ENCODE data around the gene ANKRD44. TPM values are rescaled to one million over a fixed set of nuclear protein-coding genes. Genes with fewer than 3 reads are reported as not detected.

The ANKRD44 gene
- total RNA-seq, 1 experiment from 2014 or later: 7.8 TPM

GRCh38 chr2:197270601-197271000, 40.0 kb downstream of the ANKRD44 start:
- no peaks in the 10 kb centered on the region for H3K9me3 ChIP-seq (ENCODE audit: control insufficient read depth, insufficient read depth, low read depth, low read length)
- ChIA-PET POLR2A (no interaction called here), CTCF (no interaction called here)
- TF ChIP-seq TCF7L2 (IDR thresholded peaks at IDR 0.05; ENCODE audit: low read depth, low read length) (no peak), POLR2AphosphoS5 (IDR thresholded peaks at IDR 0.05; ENCODE audit: low read depth, low read length) (no peak), SIN3A (IDR thresholded peaks at IDR 0.05; ENCODE audit: borderline replicate concordance, insufficient read depth, low read depth, low read length) (no peak)
- TF ChIP-seq, protein P1, sequence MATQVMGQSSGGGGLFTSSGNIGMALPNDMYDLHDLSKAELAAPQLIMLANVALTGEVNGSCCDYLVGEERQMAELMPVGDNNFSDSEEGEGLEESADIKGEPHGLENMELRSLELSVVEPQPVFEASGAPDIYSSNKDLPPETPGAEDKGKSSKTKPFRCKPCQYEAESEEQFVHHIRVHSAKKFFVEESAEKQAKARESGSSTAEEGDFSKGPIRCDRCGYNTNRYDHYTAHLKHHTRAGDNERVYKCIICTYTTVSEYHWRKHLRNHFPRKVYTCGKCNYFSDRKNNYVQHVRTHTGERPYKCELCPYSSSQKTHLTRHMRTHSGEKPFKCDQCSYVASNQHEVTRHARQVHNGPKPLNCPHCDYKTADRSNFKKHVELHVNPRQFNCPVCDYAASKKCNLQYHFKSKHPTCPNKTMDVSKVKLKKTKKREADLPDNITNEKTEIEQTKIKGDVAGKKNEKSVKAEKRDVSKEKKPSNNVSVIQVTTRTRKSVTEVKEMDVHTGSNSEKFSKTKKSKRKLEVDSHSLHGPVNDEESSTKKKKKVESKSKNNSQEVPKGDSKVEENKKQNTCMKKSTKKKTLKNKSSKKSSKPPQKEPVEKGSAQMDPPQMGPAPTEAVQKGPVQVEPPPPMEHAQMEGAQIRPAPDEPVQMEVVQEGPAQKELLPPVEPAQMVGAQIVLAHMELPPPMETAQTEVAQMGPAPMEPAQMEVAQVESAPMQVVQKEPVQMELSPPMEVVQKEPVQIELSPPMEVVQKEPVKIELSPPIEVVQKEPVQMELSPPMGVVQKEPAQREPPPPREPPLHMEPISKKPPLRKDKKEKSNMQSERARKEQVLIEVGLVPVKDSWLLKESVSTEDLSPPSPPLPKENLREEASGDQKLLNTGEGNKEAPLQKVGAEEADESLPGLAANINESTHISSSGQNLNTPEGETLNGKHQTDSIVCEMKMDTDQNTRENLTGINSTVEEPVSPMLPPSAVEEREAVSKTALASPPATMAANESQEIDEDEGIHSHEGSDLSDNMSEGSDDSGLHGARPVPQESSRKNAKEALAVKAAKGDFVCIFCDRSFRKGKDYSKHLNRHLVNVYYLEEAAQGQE (IDR thresholded peaks at IDR 0.05; ENCODE audit: insufficient read depth in 1 of 2, low read depth in 2 of 2, low read length in 1 of 2): no peak
- TF ChIP-seq, protein P2, sequence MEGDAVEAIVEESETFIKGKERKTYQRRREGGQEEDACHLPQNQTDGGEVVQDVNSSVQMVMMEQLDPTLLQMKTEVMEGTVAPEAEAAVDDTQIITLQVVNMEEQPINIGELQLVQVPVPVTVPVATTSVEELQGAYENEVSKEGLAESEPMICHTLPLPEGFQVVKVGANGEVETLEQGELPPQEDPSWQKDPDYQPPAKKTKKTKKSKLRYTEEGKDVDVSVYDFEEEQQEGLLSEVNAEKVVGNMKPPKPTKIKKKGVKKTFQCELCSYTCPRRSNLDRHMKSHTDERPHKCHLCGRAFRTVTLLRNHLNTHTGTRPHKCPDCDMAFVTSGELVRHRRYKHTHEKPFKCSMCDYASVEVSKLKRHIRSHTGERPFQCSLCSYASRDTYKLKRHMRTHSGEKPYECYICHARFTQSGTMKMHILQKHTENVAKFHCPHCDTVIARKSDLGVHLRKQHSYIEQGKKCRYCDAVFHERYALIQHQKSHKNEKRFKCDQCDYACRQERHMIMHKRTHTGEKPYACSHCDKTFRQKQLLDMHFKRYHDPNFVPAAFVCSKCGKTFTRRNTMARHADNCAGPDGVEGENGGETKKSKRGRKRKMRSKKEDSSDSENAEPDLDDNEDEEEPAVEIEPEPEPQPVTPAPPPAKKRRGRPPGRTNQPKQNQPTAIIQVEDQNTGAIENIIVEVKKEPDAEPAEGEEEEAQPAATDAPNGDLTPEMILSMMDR (IDR thresholded peaks at IDR 0.05): no peak
- BruUV-seq (replicated peaks): no TSS peak
- intact Hi-C loops (cut with micrococcal nuclease; ENCODE audit: unreplicated experiment) (no loop called here), in situ Hi-C loops (cut with HindIII; ENCODE audit: low pct_unique_long_range_greater_than_20kb, low sequenced_read_pairs) (no loop called here)
- no peak for ATAC-seq
- H3K27me3 ChIP-seq (ENCODE audit: control insufficient read depth, insufficient read depth, low read length): no peaks in the 10 kb centered on the region
- H3K27ac ChIP-seq (ENCODE audit: low read length): no peak overlapping the region
- DNase-seq (ENCODE audit: low read depth, low spot score): no peak
- H3K4me1 ChIP-seq (ENCODE audit: control insufficient read depth, insufficient read depth, low read length): no peaks in the 10 kb centered on the region; the same call in 1 of the 2 replicates
- no peak overlapping the region for H3K4me3 ChIP-seq (ENCODE audit: low read depth in 2 of 2, low read length in 2 of 2)
- no peaks in the 10 kb centered on the region for H3K36me3 ChIP-seq (ENCODE audit: control insufficient read depth, insufficient read depth, low read length)

DNA sequence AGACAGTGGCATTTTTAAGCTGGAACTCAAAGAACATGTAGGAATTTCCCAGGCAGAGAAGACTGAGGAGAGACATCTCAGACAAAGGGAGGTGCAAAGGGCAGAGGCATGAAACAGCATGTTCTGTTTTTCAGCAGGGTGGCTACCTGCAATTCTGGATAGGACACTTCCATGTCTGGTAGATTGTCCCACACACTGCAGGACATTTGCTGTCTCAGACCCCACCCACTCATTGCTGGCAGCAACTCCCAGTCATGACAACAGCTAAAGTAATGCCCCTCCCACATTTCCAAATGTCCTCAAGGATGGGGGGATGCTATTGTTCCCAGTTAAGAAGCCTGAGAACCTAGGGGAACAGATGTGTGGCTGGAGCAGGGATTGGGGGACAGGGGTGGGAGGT, 40.8 kb downstream of the ANKRD44 start:
- ChIA-PET CTCF (no interaction called here), POLR2A (no interaction called here)
- H3K27me3 ChIP-seq (ENCODE audit: control insufficient read depth, insufficient read depth, low read length): no peaks in the 10 kb centered on the region
- H3K4me1 ChIP-seq (ENCODE audit: control insufficient read depth, insufficient read depth, low read length): no peaks in the 10 kb centered on the region; the same call in 1 of the 2 replicates
- TF ChIP-seq, protein P1 (IDR thresholded peaks at IDR 0.05; ENCODE audit: insufficient read depth in 1 of 2, low read depth in 2 of 2, low read length in 1 of 2): no peak
- TF ChIP-seq TCF7L2 (IDR thresholded peaks at IDR 0.05; ENCODE audit: low read depth, low read length) (no peak), SIN3A (IDR thresholded peaks at IDR 0.05; ENCODE audit: borderline replicate concordance, insufficient read depth, low read depth, low read length) (no peak), POLR2AphosphoS5 (IDR thresholded peaks at IDR 0.05; ENCODE audit: low read depth, low read length) (no peak)
- TF ChIP-seq, protein P2 (IDR thresholded peaks at IDR 0.05): no peak
- intact Hi-C loops (cut with micrococcal nuclease; ENCODE audit: unreplicated experiment) (no loop called here), in situ Hi-C loops (cut with HindIII; ENCODE audit: low pct_unique_long_range_greater_than_20kb, low sequenced_read_pairs) (no loop called here)
- no peak overlapping the region for H3K27ac ChIP-seq (ENCODE audit: low read length)
- H3K36me3 ChIP-seq (ENCODE audit: control insufficient read depth, insufficient read depth, low read length): no peaks in the 10 kb centered on the region
- H3K4me3 ChIP-seq (ENCODE audit: low read depth in 2 of 2, low read length in 2 of 2): no peak overlapping the region
- H3K9me3 ChIP-seq (ENCODE audit: control insufficient read depth, insufficient read depth, low read depth, low read length): no peaks in the 10 kb centered on the region
- BruUV-seq (replicated peaks): no TSS peak
- DNase-seq (ENCODE audit: low read depth, low spot score): no peak
- no peak for ATAC-seq
